ENCODE measurements around the gene MAP4K3.

MAP4K3 gene

GRCh38 chr2:39380525-39381150, 56.4 kb downstream of the MAP4K3 start:
- no peak overlapping the region for H3K4me3 ChIP-seq (ENCODE audit: low read depth, low read length)
- TF ChIP-seq CTCF (IDR thresholded peaks at IDR 0.05; ENCODE audit: low read depth, low read length) = no peak

- H3K4me3 ChIP-seq (ENCODE audit: low read depth, low read length) = no peak overlapping the region
- TF ChIP-seq CTCF (IDR thresholded peaks at IDR 0.05; ENCODE audit: low read depth, low read length) = 0 out of 2 replicates have a peak, but pooled peaks have one; percentile 13
Measured at GRCh38 chr2:39379643-39380524, 57.2 kb downstream of the MAP4K3 start.

- TF ChIP-seq CTCF (IDR thresholded peaks at IDR 0.05; ENCODE audit: low read depth, low read length) = no peak
- H3K4me3 ChIP-seq (ENCODE audit: low read depth, low read length) = no peak overlapping the region
Measured at GRCh38 chr2:39378968-39379367, 58.1 kb downstream of the MAP4K3 start.

GRCh38 chr2:39377226-39377939, 59.7 kb downstream of the MAP4K3 start:
- no peak overlapping the region for H3K4me3 ChIP-seq (ENCODE audit: low read depth, low read length)
- no peak for TF ChIP-seq CTCF (IDR thresholded peaks at IDR 0.05; ENCODE audit: low read depth, low read length)

- no peak for TF ChIP-seq CTCF (IDR thresholded peaks at IDR 0.05; ENCODE audit: low read depth, low read length)
Measured at GRCh38 chr2:39375917-39376316, 61.2 kb downstream of the MAP4K3 start.

GRCh38 chr2:39373181-39373802, 63.8 kb downstream of the MAP4K3 start:
- no peak overlapping the region for H3K4me3 ChIP-seq (ENCODE audit: low read depth, low read length)
- TF ChIP-seq CTCF (IDR thresholded peaks at IDR 0.05; ENCODE audit: low read depth, low read length) = no peak

More at GRCh38 chr2:39375917-39376316, 61.2 kb downstream of the MAP4K3 start:
- no peak overlapping the region for H3K4me3 ChIP-seq (ENCODE audit: low read depth, low read length)
